GM23338 (cell line): Measurements from ENCODE around the gene COX15. TPM values are rescaled to one million over a fixed set of nuclear protein-coding genes. Genes with fewer than 3 reads are reported as not detected.
"Not testable (repeated sequence)": the region's sequence is repeated elsewhere in the genome, so short reads cannot be mapped to it uniquely, and the experiment has no call there.

Experiments used
- ATAC-seq: fragments of 200-7000 bp; cut with Tn5 transposase; 3 replicates; pipeline ENCODE4 v1.9.1; 2020
- DNase-seq: peaks from one replicate; pipeline ENCODE4 v3.0.0-alpha.2; 2015; ENCODE audit warnings: low spot score
- H2AFZ ChIP-seq: fragments of 200-600 bp; sonication (generic); 2 replicates; pipeline ENCODE4 v1.8.0; 2016; ENCODE audit warnings: antibody characterized with exemption, mild to moderate bottlenecking, moderate library complexity
- H3F3A ChIP-seq: fragments of 200-600 bp; sonication (generic); replicated peaks from 2 replicates; pipeline ENCODE4 v1.8.0; 2017; ENCODE audit warnings: antibody characterized with exemption, mixed run types, low read depth
- H3K27ac ChIP-seq: fragments of 200-600 bp; sonication (generic); 2 replicates; pipeline ENCODE4 v1.6.1; 2016; ENCODE audit warnings: low read depth
- H3K27me3 ChIP-seq: fragments of 200-600 bp; sonication (generic); 2 replicates; pipeline ENCODE4 v1.8.0; 2016; ENCODE audit warnings: mild to moderate bottlenecking, mixed run types, moderate library complexity; ENCODE audit not compliant: insufficient read depth
- H3K36me3 ChIP-seq: fragments of 200-600 bp; sonication (generic); 2 replicates; pipeline ENCODE4 v1.8.0; 2016; ENCODE audit warnings: mild to moderate bottlenecking; ENCODE audit not compliant: insufficient read depth
- H3K4me1 ChIP-seq: fragments of 200-600 bp; sonication (generic); 2 replicates; pipeline ENCODE4 v1.8.0; 2016; ENCODE audit warnings: mild to moderate bottlenecking, moderate library complexity; ENCODE audit not compliant: insufficient read depth
- H3K4me2 ChIP-seq: fragments of 200-600 bp; sonication (generic); 2 replicates; pipeline ENCODE4 v1.7.1; 2017; ENCODE audit warnings: mixed run types
- H3K4me3 ChIP-seq: fragments of 200-600 bp; sonication (generic); 2 replicates; pipeline ENCODE4 v1.6.1; 2016; ENCODE audit warnings: mixed run types
- H3K79me2 ChIP-seq: fragments of 200-600 bp; sonication (generic); replicated peaks from 2 replicates; pipeline ENCODE4 v1.8.0; 2017; ENCODE audit warnings: mild to moderate bottlenecking; ENCODE audit not compliant: insufficient read depth
- H3K9me2 ChIP-seq: fragments of 200-600 bp; sonication (generic); 2 replicates; pipeline ENCODE4 v1.8.0; 2017; ENCODE audit not compliant: insufficient read depth
- H4K20me1 ChIP-seq: fragments of 200-600 bp; sonication (generic); replicated peaks from 2 replicates; pipeline ENCODE4 v1.8.0; 2017; ENCODE audit warnings: mild to moderate bottlenecking; ENCODE audit not compliant: insufficient read depth
- H3K27ac Mint-ChIP-seq: 2 replicates; pipeline ENCODE4 v1.8.0; 2020; ENCODE audit warnings: inconsistent platforms, mild to moderate bottlenecking, moderate library complexity, mixed read lengths
- H3K27me3 Mint-ChIP-seq: 3 replicates; pipeline ENCODE4 v1.8.0; 2022; ENCODE audit warnings: low read depth, mild to moderate bottlenecking, moderate library complexity, mixed read lengths, inconsistent platforms; ENCODE audit not compliant: insufficient read depth, poor library complexity
- H3K36me3 Mint-ChIP-seq: 3 replicates; pipeline ENCODE4 v1.8.0; 2021; ENCODE audit warnings: low read depth, mild to moderate bottlenecking, inconsistent platforms, moderate library complexity, mixed read lengths
- H3K4me1 Mint-ChIP-seq: 3 replicates; pipeline ENCODE4 v1.8.0; 2020; ENCODE audit warnings: mild to moderate bottlenecking, inconsistent platforms, mixed read lengths
- H3K4me3 Mint-ChIP-seq: 3 replicates; pipeline ENCODE4 v1.8.0; 2021; ENCODE audit warnings: moderate library complexity, mild to moderate bottlenecking, inconsistent platforms, mixed read lengths
- H3K9me3 Mint-ChIP-seq: 3 replicates; pipeline ENCODE4 v1.8.0; 2020; ENCODE audit warnings: moderate library complexity, mild to moderate bottlenecking, inconsistent platforms, mixed read lengths
- EZH2 ChIP-seq: fragments of 200-600 bp; sonication (generic); IDR thresholded peaks from one replicate; pipeline ENCODE4 v1.8.0; 2017; ENCODE audit warnings: antibody characterized with exemption, mild to moderate bottlenecking, low read depth; ENCODE audit not compliant: unreplicated experiment
- NANOG ChIP-seq: IDR thresholded peaks from 2 replicates; pipeline ENCODE4 v1.6.1; 2016; ENCODE audit warnings: antibody characterized with exemption, borderline replicate concordance
- POLR2AphosphoS5 ChIP-seq: IDR thresholded peaks from 2 replicates; pipeline ENCODE4 v1.6.1; 2016; ENCODE audit warnings: antibody characterized with exemption, low read depth
- REST ChIP-seq: IDR thresholded peaks from one replicate; pipeline ENCODE4 v1.6.1; 2018; ENCODE audit warnings: antibody characterized with exemption; ENCODE audit not compliant: unreplicated experiment
- STAT1 ChIP-seq: IDR thresholded peaks from one replicate; pipeline ENCODE4 v1.6.1; 2016; ENCODE audit warnings: antibody characterized with exemption; ENCODE audit not compliant: unreplicated experiment
- ZNF114 ChIP-seq: fragments of 250-450 bp; sonication (Bioruptor Pico); IDR thresholded peaks from 2 replicates; pipeline ENCODE4 v1.5.0; 2020; ENCODE audit warnings: mild to moderate bottlenecking, moderate library complexity
- ZNF331 ChIP-seq: fragments of 250-450 bp; sonication (Bioruptor Pico); IDR thresholded peaks from 2 replicates; pipeline ENCODE4 v1.5.0; 2020; ENCODE audit warnings: low read depth, mild to moderate bottlenecking, moderate library complexity
- polyA plus RNA-seq: library from polyadenylated mRNA; unstranded; fragments of >200 nt; fragmentation: Nextera tagmentation; extraction: Ambion mirVana; gene quantifications from 2 replicates; pipeline ENCODE4 v1.2.1, GENCODE V29; 2016
- total RNA-seq: library from RNA; depleted of rRNA; stranded (reverse); fragments of >200 nt; shearing (Covaris generic); gene quantifications from 2 replicates; pipeline ENCODE4 v1.2.3, GENCODE V29; 2014
- TF ChIP-seq, protein P1 (sequence below): IDR thresholded peaks from 2 replicates; pipeline ENCODE4 v1.6.1; 2016; ENCODE audit warnings: antibody characterized with exemption

Gene COX15
- total and polyA plus RNA-seq, 2 experiments from 2014 or later: 22.3 to 38.1 TPM

DNA sequence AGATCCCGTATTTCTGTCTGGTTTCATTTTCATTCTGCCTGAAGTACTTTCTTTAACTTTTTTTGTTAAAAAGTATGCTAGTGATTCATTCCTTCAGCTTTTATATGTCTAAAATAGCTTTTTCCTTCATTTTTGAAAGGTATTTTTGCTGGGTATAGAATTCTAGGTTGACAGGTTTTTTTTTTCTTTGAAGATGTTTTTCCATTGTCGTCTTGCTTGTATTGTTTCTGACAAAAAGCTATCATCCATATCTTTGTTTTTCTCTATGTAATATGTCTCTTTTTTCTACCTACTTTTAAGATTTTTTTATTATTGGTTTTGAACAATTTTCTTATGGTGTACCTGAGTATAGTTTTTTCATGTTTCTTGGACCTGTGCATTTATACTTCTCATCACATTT, 8.3 kb upstream of the COX15 start (continued):
- TF ChIP-seq, protein P1, sequence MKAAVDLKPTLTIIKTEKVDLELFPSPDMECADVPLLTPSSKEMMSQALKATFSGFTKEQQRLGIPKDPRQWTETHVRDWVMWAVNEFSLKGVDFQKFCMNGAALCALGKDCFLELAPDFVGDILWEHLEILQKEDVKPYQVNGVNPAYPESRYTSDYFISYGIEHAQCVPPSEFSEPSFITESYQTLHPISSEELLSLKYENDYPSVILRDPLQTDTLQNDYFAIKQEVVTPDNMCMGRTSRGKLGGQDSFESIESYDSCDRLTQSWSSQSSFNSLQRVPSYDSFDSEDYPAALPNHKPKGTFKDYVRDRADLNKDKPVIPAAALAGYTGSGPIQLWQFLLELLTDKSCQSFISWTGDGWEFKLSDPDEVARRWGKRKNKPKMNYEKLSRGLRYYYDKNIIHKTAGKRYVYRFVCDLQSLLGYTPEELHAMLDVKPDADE: no peak
- no peak for TF ChIP-seq ZNF114 (CRISPR knock-in tag)
- no peak for TF ChIP-seq EZH2
- TF ChIP-seq NANOG: no peak
- no peak for TF ChIP-seq REST
- no peak for TF ChIP-seq STAT1
- no peak for TF ChIP-seq POLR2AphosphoS5

DNA sequence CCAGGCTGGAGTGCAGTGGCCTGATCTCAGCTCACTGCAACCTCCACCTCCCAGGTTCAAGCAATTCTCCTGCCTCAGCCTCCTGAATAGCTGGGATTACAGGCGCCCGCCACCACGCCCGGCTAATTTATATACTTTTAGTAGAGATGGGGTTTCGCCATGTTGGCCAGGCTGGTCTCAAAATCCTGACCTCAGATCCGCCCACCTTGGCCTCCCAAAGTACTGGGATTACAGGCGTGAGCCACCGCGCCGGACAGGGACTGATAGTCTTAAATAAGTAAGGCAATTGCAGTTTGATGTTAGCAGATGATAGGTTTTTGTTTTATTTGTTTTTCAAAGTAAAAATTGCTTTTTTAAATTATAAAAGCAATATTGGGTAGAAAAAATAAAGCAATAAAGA, 2.2 kb upstream of the COX15 start:
- ATAC-seq, H3K4me1 Mint-ChIP-seq, H4K20me1 ChIP-seq, H3K4me3 Mint-ChIP-seq, H3F3A ChIP-seq, DNase-seq, H3K9me2 ChIP-seq, H2AFZ ChIP-seq, H3K27ac Mint-ChIP-seq, H3K27me3 ChIP-seq, H3K27ac ChIP-seq, H3K4me2 ChIP-seq, H3K27me3 Mint-ChIP-seq, H3K4me1 ChIP-seq, H3K9me3 Mint-ChIP-seq, H3K4me3 ChIP-seq: not testable (repeated sequence)
- H3K36me3 Mint-ChIP-seq: peaks cover 31% of the 10 kb centered on the region
- H3K79me2 ChIP-seq: peaks cover 35% of the 10 kb centered on the region
- H3K36me3 ChIP-seq: peaks cover 31% of the 10 kb centered on the region

GRCh38 chr10:99733366-99733765, 1.4 kb upstream of the COX15 start:
- H4K20me1 ChIP-seq: no peaks in the 10 kb centered on the region; the same call in none of the 2 replicates
- ATAC-seq (no peak), DNase-seq (no peak)
- H3K4me2 ChIP-seq: 0 out of 2 replicates have a peak overlapping the region, but pooled peaks have one; percentile 79
- H3K9me2 ChIP-seq: no peaks in the 10 kb centered on the region
- no peak overlapping the region for H3K27ac ChIP-seq
- peaks cover 24% of the 10 kb centered on the region for H3K36me3 Mint-ChIP-seq
- H3K4me1 Mint-ChIP-seq: peaks cover 7% of the 10 kb centered on the region
- H3K9me3 Mint-ChIP-seq: peaks cover 2% of the 10 kb centered on the region; the same call in 1 of the 3 replicates
- H3K4me3 Mint-ChIP-seq: peak overlapping the region; percentile 63
- H3F3A ChIP-seq: no peaks in the 10 kb centered on the region
- H3K27me3 Mint-ChIP-seq: peaks cover 7% of the 10 kb centered on the region
- peaks cover 35% of the 10 kb centered on the region for H3K79me2 ChIP-seq
- peaks cover 29% of the 10 kb centered on the region for H3K36me3 ChIP-seq
- H3K27me3 ChIP-seq: no peaks in the 10 kb centered on the region
- H3K4me3 ChIP-seq: peak overlapping the region; percentile 72; the same call in 1 of the 2 replicates
- peaks cover 4% of the 10 kb centered on the region; the same call in 1 of the 2 replicates for H3K4me1 ChIP-seq
- H3K27ac Mint-ChIP-seq: no peak overlapping the region
- H2AFZ ChIP-seq: no peak overlapping the region
- no peak for TF ChIP-seq ZNF114 (CRISPR knock-in tag)
- no peak for TF ChIP-seq ZNF331 (CRISPR knock-in tag)
- no peak for TF ChIP-seq STAT1
